22Rv1 (cell line): ENCODE results near the gene ITGB2.
"Not testable (repeated sequence)": the region's sequence is repeated elsewhere in the genome, so short reads cannot be mapped to it uniquely, and the experiment has no call there.

Experiments
- H3K27ac ChIP-seq: fragments of 450-650 bp; 2 replicates; pipeline ENCODE4 v1.5.1; 2017
- ZFX ChIP-seq: fragments of 450-650 bp; IDR thresholded peaks from 2 replicates; pipeline ENCODE4 v1.6.1; 2017; ENCODE audit warnings: antibody characterized with exemption, borderline replicate concordance
- TF ChIP-seq, protein P1 (sequence below): fragments of 450-650 bp; IDR thresholded peaks from 2 replicates; pipeline ENCODE4 v1.5.1; 2017; ENCODE audit warnings: mild to moderate bottlenecking

ITGB2 gene

DNA sequence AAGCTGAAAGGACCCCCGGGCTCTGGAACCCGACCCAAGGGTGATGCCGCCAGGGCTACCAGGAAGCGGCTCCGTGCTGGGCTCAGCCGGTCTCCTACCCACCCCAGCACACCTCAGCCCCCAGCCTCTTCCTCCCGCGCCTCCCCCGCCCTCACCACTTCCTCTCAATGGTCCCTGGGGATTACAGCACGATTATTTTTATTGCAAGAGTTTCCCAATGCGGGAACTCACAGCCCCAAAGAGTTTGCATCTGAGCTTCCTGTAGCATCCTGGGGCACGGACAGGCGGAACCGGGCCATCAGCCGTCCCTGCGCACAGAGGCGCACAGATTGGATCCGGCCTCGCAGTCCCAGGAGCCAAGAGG, 10.4 kb upstream of the ITGB2 start:
- TF ChIP-seq, protein P1, sequence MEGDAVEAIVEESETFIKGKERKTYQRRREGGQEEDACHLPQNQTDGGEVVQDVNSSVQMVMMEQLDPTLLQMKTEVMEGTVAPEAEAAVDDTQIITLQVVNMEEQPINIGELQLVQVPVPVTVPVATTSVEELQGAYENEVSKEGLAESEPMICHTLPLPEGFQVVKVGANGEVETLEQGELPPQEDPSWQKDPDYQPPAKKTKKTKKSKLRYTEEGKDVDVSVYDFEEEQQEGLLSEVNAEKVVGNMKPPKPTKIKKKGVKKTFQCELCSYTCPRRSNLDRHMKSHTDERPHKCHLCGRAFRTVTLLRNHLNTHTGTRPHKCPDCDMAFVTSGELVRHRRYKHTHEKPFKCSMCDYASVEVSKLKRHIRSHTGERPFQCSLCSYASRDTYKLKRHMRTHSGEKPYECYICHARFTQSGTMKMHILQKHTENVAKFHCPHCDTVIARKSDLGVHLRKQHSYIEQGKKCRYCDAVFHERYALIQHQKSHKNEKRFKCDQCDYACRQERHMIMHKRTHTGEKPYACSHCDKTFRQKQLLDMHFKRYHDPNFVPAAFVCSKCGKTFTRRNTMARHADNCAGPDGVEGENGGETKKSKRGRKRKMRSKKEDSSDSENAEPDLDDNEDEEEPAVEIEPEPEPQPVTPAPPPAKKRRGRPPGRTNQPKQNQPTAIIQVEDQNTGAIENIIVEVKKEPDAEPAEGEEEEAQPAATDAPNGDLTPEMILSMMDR = no peak
- TF ChIP-seq ZFX = no peak
- H3K27ac ChIP-seq = no peak overlapping the region

- H3K27ac ChIP-seq = no peak overlapping the region
- TF ChIP-seq, protein P1 = no peak
- TF ChIP-seq ZFX = no peak
Measured at GRCh38 chr21:44930543-44930981, 9.9 kb upstream of the ITGB2 start.

- TF ChIP-seq, protein P1 = no peak
- no peak for TF ChIP-seq ZFX
- H3K27ac ChIP-seq = no peak overlapping the region
Measured at GRCh38 chr21:44929799-44930542, 9.3 kb upstream of the ITGB2 start.

- no peak for TF ChIP-seq ZFX
- TF ChIP-seq, protein P1 = no peak
Measured at GRCh38 chr21:44929242-44929798, 8.6 kb upstream of the ITGB2 start.

DNA sequence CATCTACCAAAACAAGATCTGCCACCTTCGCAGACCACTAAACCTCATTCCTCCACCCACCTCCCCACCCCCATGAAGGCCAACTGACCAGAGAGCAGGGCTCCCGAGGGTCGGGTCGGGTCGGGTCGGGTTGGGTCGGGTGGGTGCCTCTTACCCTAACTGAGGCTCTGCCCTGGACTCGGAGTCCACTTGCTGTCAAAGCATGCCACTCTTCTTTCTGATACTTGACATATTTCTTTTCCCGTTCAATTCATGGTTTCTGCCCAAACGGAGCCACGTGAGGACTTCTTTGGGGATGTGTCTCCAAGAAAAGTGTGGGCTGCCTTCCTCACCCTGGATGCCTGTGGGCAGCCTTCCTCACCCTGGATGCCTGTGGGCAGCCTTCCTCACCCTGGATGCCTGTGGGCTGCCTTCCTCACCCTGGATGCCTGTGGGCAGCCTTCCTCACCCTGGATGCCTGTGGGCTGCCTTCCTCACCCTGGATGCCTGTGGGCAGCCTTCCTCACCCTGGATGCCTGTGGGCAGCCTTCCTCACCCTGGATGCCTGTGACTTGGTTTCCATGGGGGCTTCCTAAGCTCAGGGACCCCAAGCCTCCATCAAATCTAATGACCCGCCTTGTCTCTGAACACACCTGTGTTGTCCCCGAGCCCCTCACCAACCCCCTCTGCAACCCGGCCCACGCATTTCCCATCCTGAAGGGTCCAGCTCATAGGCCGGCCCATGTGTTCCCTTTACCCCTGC, 8.0 kb upstream of the ITGB2 start:
- H3K27ac ChIP-seq = not testable (repeated sequence)

More at GRCh38 chr21:44929242-44929798, 8.6 kb upstream of the ITGB2 start:
- H3K27ac ChIP-seq = no peak overlapping the region

GRCh38 chr21:44927587-44928461, 7.1 kb upstream of the ITGB2 start:
- no peak overlapping the region for H3K27ac ChIP-seq
- TF ChIP-seq, protein P1 = no peak
- TF ChIP-seq ZFX = no peak

DNA sequence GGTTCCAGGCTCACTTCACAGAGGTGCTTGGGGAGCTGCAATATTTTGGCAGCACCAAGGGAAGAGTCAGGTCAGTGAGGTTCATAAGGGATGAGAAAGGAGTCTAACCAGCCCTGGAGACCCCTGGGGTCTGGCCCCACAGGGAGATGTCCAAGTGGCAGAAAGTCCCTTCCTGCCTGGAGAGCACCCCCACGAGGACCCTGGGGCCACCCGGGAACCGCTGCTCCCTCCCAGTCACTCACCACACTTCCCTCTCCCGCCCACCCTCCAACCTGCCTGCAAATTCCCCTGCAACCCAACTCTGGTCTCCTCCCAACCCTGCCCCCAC, 6.5 kb upstream of the ITGB2 start:
- H3K27ac ChIP-seq = no peak overlapping the region
- TF ChIP-seq, protein P1 = no peak
- no peak for TF ChIP-seq ZFX
